ENCODE measurements around the gene LIN54.
A peak's percentile ranks its signal among the peaks of the same experiment; 100 is the strongest.

LIN54 gene

GRCh38 chr4:83022724-83023450 is 12.3 kb upstream of the LIN54 start:
- H3K4me3 ChIP-seq (ENCODE audit: low read depth, low read length) = no peak overlapping the region
- TF ChIP-seq, protein P1, sequence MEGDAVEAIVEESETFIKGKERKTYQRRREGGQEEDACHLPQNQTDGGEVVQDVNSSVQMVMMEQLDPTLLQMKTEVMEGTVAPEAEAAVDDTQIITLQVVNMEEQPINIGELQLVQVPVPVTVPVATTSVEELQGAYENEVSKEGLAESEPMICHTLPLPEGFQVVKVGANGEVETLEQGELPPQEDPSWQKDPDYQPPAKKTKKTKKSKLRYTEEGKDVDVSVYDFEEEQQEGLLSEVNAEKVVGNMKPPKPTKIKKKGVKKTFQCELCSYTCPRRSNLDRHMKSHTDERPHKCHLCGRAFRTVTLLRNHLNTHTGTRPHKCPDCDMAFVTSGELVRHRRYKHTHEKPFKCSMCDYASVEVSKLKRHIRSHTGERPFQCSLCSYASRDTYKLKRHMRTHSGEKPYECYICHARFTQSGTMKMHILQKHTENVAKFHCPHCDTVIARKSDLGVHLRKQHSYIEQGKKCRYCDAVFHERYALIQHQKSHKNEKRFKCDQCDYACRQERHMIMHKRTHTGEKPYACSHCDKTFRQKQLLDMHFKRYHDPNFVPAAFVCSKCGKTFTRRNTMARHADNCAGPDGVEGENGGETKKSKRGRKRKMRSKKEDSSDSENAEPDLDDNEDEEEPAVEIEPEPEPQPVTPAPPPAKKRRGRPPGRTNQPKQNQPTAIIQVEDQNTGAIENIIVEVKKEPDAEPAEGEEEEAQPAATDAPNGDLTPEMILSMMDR (IDR thresholded peaks at IDR 0.05; ENCODE audit: low read depth, low read length) = no peak

- TF ChIP-seq, protein P1 (IDR thresholded peaks at IDR 0.05; ENCODE audit: low read depth, low read length) = no peak
- no peak overlapping the region for H3K4me3 ChIP-seq (ENCODE audit: low read depth, low read length)
Measured at GRCh38 chr4:83019794-83020494, 9.3 kb upstream of the LIN54 start.

DNA sequence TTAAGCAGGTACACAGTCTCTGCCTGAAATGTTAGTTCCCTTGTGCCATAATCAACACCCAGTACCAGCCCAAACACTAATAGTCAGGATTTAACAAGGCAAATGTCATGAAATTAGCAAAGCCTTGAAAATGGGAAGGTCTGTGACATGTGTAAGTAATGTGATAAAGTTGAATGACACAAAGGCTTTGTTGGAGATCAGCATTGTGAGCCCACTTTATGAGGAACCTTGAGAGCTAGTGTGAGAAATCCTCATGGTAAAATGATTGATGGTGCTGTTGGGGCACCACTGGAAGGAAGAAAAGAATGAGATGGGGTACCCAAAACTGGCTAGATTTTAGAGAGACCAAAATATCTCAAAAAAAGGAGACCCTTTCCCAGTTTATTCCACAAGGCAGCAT is 3.3 kb upstream of the LIN54 start:
- H3K4me3 ChIP-seq (ENCODE audit: low read depth, low read length) = peak overlapping the region; percentile 73
- TF ChIP-seq, protein P1 (IDR thresholded peaks at IDR 0.05; ENCODE audit: low read depth, low read length) = no peak

DNA sequence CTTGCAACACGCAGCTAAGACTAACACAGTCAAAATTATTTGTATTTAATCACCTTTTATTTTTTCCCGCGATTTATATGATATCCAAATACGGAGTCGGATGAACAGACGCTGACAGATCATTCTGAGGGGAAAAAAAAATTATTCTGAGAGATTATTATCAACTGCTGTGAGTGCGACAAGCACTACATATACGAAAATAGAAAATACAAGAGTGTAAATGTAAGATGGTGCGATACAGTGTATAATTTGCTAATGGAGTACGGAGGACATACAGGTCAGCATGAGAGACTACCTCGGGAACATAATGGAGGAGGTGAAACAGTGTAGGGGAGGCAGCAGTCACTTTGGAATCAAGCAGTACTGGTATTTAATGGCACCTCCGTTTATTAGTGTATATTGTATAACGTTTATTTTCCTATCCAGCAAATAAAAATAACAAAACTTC is 2.8 kb upstream of the LIN54 start:
- peak overlapping the region; percentile 73 for H3K4me3 ChIP-seq (ENCODE audit: low read depth, low read length)
- TF ChIP-seq, protein P1 (IDR thresholded peaks at IDR 0.05; ENCODE audit: low read depth, low read length) = no peak

GRCh38 chr4:83012687-83013419 is 2.2 kb upstream of the LIN54 start:
- TF ChIP-seq, protein P1 (IDR thresholded peaks at IDR 0.05; ENCODE audit: low read depth, low read length) = peak; percentile 35; the same call in 1 of the 2 replicates
- H3K4me3 ChIP-seq (ENCODE audit: low read depth, low read length) = peak overlapping the region; percentile 87

DNA sequence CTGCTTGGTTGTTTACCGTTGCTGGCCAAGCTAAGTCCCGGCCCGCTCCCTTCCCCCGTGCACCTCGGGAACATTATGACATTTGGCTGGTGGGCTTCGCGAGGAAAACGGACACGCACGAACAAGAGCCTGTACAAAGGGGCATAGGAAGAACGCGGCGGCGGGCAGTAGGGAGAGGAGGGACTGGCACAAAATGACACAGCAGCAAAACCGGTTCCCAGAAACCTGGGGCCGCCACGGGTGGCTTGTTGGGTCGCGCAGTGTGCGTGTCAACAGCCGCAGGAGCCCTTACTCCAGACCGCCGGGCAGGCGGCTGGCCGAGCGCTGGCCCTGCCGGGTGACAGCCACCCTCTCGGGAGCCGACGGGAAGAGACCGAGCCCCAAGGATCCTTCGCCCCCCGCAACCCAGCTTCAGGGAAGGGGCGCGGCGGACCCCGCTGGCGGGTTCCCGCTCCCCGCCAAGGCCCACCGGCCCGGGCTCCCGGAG is 1.6 kb upstream of the LIN54 start:
- H3K4me3 ChIP-seq (ENCODE audit: low read depth, low read length) = peak overlapping the region; percentile 87
- TF ChIP-seq, protein P1 (IDR thresholded peaks at IDR 0.05; ENCODE audit: low read depth, low read length) = no peak

All from WI38 (cell line).